HG03521 (cell line): Measurements from ENCODE around the gene ITLN1.
"Not testable (repeated sequence)": the region's sequence is repeated elsewhere in the genome, so short reads cannot be mapped to it uniquely, and the experiment has no call there.

ENCODE experiments used
- ATAC-seq: cut with Tn5 transposase; IDR thresholded peaks from one replicate; pipeline ENCODE4 v1.9.1; 2021; ENCODE audit warnings: mild to moderate bottlenecking, moderate library complexity; ENCODE audit not compliant: unreplicated experiment

Gene ITLN1

GRCh38 chr1:160885042-160885441 is at the start of gene ITLN1:
TSS of gene ITLN1 (minus strand) at chr1:160885180. CDS start at chr1:160884877, 303 bp downstream.
- no peak for ATAC-seq

DNA sequence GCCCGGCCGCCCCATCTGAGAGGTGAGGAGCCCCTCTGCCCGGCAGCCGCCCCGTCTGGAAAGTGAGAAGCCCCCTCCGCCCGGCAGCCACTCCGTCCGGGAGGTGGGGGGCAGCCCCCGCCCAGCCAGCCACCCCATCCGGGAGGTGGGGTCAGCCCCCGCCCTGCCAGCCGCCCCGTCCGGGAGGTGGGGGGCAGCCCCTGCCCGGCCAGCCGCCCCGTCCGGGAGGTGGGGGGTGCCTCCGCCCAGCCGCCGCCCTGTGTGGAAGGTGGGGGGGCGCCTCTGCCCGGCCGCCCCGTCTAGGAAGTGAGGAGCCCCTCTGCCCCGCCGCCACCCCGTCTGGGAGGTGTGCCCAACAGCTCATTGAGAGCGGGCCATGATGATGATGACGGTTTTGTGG is 48.3 kb upstream of the ITLN1 start:
- ATAC-seq, result not testable (repeated sequence)

GRCh38 chr1:160925652-160926244 is 40.8 kb upstream of the ITLN1 start:
- ATAC-seq, result no peak

DNA sequence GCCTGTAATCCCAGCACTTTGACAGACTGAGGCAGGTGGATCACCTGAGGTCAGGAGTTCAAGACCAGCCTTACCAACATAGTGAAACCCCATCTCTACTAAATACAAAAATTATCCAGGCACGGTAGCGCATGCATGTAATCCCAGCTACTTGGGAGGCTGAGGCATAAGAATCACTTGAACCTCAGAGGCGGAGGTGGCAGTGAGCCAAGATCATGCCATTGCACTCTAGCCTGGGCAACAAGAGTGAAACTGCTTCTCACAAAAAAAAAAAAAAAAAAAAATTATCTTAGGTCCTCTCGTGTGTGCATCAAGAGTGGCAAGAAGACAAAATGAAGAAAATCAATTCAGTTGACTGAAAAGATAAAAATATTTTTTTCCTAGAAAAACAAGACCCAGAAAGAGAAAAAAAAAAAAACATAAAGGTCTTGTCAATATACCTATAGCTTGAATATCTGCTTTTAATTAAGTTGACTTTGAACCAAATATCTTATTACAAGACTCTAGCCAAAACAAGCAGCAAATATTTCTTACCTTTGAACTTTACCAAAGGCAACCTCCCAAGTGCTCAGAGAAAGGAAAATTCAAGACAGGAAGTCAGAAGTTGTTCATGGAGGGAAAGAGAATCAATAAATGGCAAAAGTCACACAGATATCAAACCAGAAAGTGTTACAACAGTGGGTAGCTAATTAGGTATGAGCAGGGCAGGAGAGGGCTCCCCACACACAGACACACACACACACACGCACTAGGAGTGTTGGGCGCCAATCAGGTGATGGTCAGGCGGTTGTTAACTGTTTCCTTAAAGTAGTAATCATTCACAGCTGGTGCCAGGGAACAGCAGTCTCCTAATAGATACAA is 40.0 kb upstream of the ITLN1 start:
- no peak for ATAC-seq

DNA sequence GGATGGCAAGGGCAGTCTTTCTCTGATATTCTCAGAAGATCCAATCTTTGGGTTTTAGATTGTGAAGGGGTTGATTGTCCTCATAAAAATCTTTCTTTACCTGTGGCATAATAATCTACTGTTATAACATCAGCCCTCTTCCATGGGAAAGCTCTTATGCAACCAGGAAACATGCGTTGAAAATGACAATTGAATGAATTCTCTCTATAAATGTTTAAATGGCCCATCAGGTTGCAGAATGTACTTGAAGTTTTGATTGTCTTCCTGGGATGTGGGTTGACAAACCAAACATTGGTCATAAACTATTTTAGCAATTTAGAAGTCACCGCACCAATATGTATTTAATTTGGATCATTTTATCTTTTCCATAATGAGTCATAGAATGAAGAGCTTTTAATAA is 31.7 kb upstream of the ITLN1 start:
- ATAC-seq, result no peak

DNA sequence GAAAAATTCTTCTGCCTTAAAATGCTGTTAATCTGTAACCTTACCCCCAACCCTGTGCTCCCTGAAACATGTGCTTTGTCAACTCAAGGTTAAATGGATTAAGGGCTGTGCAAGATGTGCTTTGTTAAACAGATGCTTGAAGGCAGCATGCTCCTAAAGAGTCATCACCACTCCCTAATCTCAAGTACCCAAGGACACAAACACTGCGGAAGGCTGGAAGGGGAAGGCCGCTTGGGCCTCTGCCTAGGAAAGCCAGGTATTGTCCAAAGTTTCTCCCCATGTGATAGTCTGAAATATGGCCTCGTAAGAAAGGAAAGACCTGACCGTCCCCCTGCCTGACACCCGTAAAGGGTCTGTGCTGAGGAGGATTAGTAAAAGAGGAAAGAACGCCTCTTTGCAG is 28.2 kb upstream of the ITLN1 start:
- not testable (repeated sequence) for ATAC-seq

DNA sequence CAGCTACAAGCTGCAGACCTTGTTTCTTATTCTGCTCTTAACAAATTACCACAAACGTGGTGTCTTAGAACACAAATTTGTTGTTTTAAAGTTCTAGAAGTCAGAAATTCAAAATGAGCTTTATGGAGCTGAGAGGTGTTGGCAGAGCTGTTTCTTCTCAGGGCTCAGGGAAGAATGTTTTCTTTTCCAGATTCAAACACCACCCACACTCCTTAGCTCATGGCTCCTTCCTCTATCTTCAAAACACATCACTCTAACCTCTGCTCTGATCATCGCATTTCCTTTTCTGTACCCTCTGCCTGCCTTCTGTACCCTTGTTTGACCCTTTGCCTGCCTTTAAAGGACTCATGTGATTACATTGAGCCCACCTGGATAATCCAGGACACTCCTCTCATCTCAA is 26.9 kb upstream of the ITLN1 start:
- ATAC-seq, result no peak

- ATAC-seq, result no peak
Measured at GRCh38 chr1:160911441-160911840, 26.5 kb upstream of the ITLN1 start.

GRCh38 chr1:160910170-160910750 is 25.3 kb upstream of the ITLN1 start:
- ATAC-seq, result no peak

DNA sequence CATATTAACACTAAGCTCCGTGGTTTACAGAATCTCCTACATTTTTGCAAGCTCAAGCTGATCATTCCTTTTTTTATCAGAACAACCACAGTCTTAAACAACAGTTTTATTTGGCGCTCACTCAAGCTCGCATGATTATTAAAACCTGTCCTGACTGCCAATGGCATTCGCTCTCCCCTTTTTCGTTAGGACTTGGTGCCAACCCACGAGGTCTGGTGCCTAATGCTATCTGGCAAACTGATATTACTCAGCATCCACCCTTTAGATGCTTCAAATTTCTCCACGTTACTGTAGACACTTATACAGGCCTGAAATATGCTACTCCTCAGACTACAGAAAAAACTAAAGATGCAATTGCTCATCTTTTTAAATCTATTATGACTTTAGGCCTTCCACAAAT is 23.0 kb upstream of the ITLN1 start:
- no peak for ATAC-seq

DNA sequence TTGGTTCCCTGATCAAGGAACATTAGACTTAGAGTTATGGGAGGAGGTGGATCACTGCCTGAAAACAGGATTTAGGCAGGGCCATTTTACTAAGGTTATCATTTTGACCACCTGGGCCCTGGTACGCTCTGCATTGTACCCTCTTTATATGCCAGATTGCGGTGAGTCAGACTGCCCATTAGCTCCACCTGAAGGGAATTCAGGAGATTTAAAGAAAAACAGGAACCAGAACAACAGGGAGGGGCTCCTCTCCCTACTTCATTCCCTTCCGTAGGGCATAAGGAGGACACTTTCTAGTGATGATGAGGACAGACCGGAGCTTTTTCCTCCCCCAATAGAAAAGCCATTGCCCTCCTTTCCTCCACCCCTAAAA is 20.6 kb upstream of the ITLN1 start:
- ATAC-seq, result no peak

- ATAC-seq, result no peak
Measured at GRCh38 chr1:160904783-160905616, 20.0 kb upstream of the ITLN1 start.

DNA sequence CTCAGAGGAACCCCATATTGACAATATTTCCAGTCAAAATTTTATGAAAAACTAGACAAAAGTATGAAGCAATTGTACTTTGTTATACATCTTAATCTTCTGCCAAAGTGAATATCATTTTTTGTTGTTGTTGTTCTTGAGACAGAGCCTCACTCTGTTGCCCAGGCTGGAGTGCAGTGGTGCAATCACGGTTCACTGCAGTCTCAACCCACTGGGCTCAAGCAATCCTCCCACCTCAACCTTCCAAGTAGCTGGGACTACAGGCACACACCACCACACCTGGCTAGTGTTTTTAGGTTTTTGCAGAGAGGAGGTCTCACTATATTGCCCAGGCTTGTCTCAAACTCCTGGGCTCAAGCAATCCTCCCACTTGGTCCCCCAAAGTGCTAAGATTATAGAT is 17.3 kb upstream of the ITLN1 start:
- not testable (repeated sequence) for ATAC-seq

DNA sequence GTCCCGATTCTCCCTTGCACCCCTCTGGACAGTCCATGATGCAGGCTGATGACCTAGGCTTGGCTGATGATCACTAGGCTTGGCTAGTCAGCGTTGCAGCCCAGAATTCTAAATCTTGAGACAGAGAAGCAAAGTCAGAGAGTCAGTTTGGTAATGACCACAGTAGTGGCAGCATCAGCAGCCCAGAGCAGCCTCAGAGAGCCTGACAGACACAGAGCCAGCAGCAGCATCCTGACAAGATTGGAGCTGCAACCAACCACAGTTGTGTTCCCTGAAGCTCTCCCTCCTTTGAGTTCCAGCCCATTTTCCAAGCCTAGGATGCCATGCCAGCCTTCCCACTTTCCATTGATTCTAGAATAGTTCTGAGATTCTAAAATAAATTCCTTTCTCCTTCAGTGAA is 16.8 kb upstream of the ITLN1 start:
- no peak for ATAC-seq

DNA sequence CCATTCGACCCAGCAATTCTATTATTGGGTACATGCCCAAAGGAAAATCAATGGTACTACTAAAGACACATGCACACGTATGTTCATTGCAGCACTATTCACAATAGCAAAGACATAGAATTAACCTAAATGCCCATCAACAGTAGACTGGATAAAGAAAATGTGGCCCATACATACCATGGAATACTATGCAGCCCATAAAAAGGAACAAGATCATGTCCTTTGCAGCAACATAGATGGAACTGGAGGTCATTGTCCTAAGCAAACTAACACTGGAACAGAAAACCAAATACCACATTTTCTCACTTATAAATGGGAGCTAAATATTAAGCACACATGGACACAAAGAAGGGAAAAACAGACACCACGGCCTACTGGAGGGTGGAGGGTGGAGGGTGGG is 15.7 kb upstream of the ITLN1 start:
- ATAC-seq, result not testable (repeated sequence)

- ATAC-seq, result not testable (repeated sequence)
Measured at GRCh38 chr1:160894368-160895135, 9.6 kb upstream of the ITLN1 start.

GRCh38 chr1:160891474-160891873 is 6.5 kb upstream of the ITLN1 start:
- no peak for ATAC-seq

DNA sequence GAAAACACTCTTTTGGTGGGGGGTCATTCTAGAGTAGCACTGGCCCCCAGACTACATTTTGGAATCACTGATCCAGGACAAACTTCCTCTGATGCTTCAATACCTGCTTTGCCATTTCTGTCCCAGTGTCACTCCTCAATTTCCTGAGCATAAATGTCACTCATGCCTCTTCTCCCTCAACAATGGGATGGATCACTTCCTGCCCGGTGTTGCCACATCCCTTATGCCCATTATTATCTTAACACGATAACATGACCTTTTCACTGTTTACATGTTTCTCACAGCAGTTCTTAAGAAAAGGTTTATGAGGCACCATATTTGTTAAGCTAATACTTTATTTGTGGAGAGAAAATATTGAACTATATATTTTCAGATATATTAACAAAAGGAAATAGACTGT is 3.9 kb upstream of the ITLN1 start:
- no peak for ATAC-seq

GRCh38 chr1:160887071-160887470 is 2.1 kb upstream of the ITLN1 start:
- ATAC-seq, result no peak

DNA sequence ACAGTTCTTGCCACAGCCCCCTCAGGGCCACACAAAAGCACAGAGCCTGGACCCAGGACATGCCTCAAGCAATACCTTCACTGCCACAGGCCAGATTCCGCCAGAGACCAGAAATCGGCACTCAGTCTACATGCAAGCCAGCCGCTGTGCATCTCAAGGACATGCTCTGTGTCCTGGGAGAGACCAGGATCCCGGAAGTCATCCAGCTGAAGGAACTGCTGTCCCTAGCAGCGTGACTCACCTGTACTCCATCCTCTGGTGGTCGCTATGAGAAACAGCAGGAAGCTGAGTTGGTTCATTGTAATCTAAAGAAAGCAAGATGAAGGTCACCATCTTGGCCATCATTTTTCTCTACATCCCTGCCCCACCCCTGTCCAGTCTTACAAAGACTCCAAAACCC is 401 bp downstream of the ITLN1 start:
- no peak for ATAC-seq
